ENCODE measurements around the gene ROBO4. TPM values are rescaled to one million over a fixed set of nuclear protein-coding genes. Genes with fewer than 3 reads are reported as not detected.

Gene ROBO4
- total and polyA plus RNA-seq, 10 donors = 6.7 to 246 (median 144) TPM

- Histone ChIP-seq H3K27me3 (replicated peaks in 1 of 7) (peaks cover 11 to 74% (median 48%) of the 10 kb centered on the region in 7 donors), H3K4me3 (no peak overlapping the region), H3K9me3 (no peaks in the 10 kb centered on the region), H3K36me3 (no peaks in the 10 kb centered on the region), H3K4me1 (peaks cover 12 to 43% (median 25%) of the 10 kb centered on the region in 6 donors), H3K27ac (no peak overlapping the region)
- TF ChIP-seq POLR2AphosphoS5 (IDR thresholded peaks at IDR 0.05) = no peak
- TF ChIP-seq CTCF (IDR thresholded peaks at IDR 0.05 in 8 of 11, conservative IDR thresholded peaks at IDR 0.05 in 3 of 11) = peak in 1 of 11 experiments; percentile 36
- intact Hi-C loops (cut with DNase I; ENCODE audit: low total_unique reads) = loop anchor here (2.0 kb wide), 1 partner anchor 169 kb away; no protein-coding TSS in a partner anchor
- 10 to 15% (median 13%) methylated on average over 3 of the region's 3 CpGs for WGBS, 5 donors
- no peak for DNase-seq
These were observed 60.2 kb downstream of the ROBO4 start for GRCh38 chr11:124837491-124837856.

- no peak for DNase-seq
These were observed 61.7 kb downstream of the ROBO4 start for GRCh38 chr11:124835918-124836317.

GRCh38 chr11:124834526-124835180 lies 63.0 kb downstream of the ROBO4 start:
- Histone ChIP-seq H3K27ac (no peak overlapping the region), H3K36me3 (no peaks in the 10 kb centered on the region), H3K4me1 (peaks cover 7 to 27% (median 21%) of the 10 kb centered on the region in 6 donors), H3K4me3 (no peak overlapping the region), H3K27me3 (replicated peaks in 1 of 7) (peaks cover 11 to 45% (median 21%) of the 10 kb centered on the region in 7 donors), H3K9me3 (no peaks in the 10 kb centered on the region)
- 80 to 93% (median 81%) methylated on average over 3 of the region's 3 CpGs for WGBS, 5 donors
- intact Hi-C loops (cut with DNase I; ENCODE audit: low total_unique reads) = no loop called here
- DNase-seq = no peak
- TF ChIP-seq POLR2AphosphoS5 (IDR thresholded peaks at IDR 0.05) = no peak
- TF ChIP-seq CTCF (IDR thresholded peaks at IDR 0.05 in 8 of 11, conservative IDR thresholded peaks at IDR 0.05 in 3 of 11) = no peak

More at GRCh38 chr11:124835918-124836317, 61.7 kb downstream of the ROBO4 start:
- intact Hi-C loops (cut with DNase I; ENCODE audit: low total_unique reads) = loop anchor here (2.0 kb wide), 1 partner anchor 167 kb away; no protein-coding TSS in a partner anchor
- peaks cover 11 to 33% (median 25%) of the 10 kb centered on the region in 6 donors for H3K4me1 ChIP-seq
- H3K27ac ChIP-seq = peak overlapping the region in 1 of 8 donors; percentile 64
- no peak for TF ChIP-seq CTCF (IDR thresholded peaks at IDR 0.05 in 8 of 11, conservative IDR thresholded peaks at IDR 0.05 in 3 of 11)
- TF ChIP-seq POLR2A (IDR thresholded peaks at IDR 0.05) = no peak
- no peak for TF ChIP-seq POLR2AphosphoS5 (IDR thresholded peaks at IDR 0.05)
- no peaks in the 10 kb centered on the region for H3K9me3 ChIP-seq
- H3K4me3 ChIP-seq = peak overlapping the region in 2 of 8 donors; percentile 38 to 62
- 86 to 93% (median 90%) methylated on average over 8 of the region's 8 CpGs for WGBS, 5 donors
- no peaks in the 10 kb centered on the region for H3K36me3 ChIP-seq
- H3K27me3 ChIP-seq (replicated peaks in 1 of 7) = peaks cover 11 to 58% (median 33%) of the 10 kb centered on the region in 7 donors

Other genes with a start within 250 kb of the ROBO4 start
- gene SIAE, start 224.1 kb downstream of the ROBO4 start, total RNA-seq = 10 to 100 TPM in 6 of 7 donors, 1 to 10 TPM in 1; 8.9 to 15.3 (median 14.0) TPM
- 1 to 10 TPM; 4.7 to 6.5 (median 5.9) TPM for gene SIAE, start 224.1 kb downstream of the ROBO4 start, polyA plus RNA-seq
- gene SPA17, start 224.0 kb downstream of the ROBO4 start, total RNA-seq = 1 to 10 TPM in 5 of 7 donors, under 1 TPM in 2; 0.34 to 2.6 (median 1.6) TPM
- gene SPA17, start 224.0 kb downstream of the ROBO4 start, polyA plus RNA-seq = 1 to 10 TPM; 2.6 to 4.8 (median 3.6) TPM
- gene NRGN, start 157.9 kb downstream of the ROBO4 start, total RNA-seq = 10 to 100 TPM; 29.0 to 61.2 (median 46.5) TPM
- 10 to 100 TPM; 12.7 to 24.2 (median 15.9) TPM for gene NRGN, start 157.9 kb downstream of the ROBO4 start, polyA plus RNA-seq
- 1 to 10 TPM in 2 of 7 donors, under 1 TPM in 2, not detected in 3; 0.43 to 1.5 (median 1.0) TPM for gene VSIG2, start 145.6 kb downstream of the ROBO4 start, total RNA-seq
- 1 to 10 TPM in 2 of 3 donors, under 1 TPM in 1; 0.47 to 2.1 (median 2.0) TPM for gene VSIG2, start 145.6 kb downstream of the ROBO4 start, polyA plus RNA-seq
- gene ESAM, start 135.6 kb downstream of the ROBO4 start, total RNA-seq = 10 to 100 TPM; 16.2 to 49.2 (median 29.2) TPM
- 10 to 100 TPM; 14.3 to 30.9 (median 18.0) TPM for gene ESAM, start 135.6 kb downstream of the ROBO4 start, polyA plus RNA-seq
- gene MSANTD2, start 97.5 kb downstream of the ROBO4 start, total RNA-seq = 10 to 100 TPM; 16.5 to 25.8 (median 19.3) TPM
- gene MSANTD2, start 97.5 kb downstream of the ROBO4 start, polyA plus RNA-seq = 10 to 100 TPM in 2 of 3 donors, 1 to 10 TPM in 1; 9.5 to 17.6 (median 13.8) TPM
- 10 to 100 TPM; 13.2 to 35.0 (median 25.0) TPM for gene ROBO3, start 32.4 kb downstream of the ROBO4 start, total RNA-seq
- 10 to 100 TPM; 15.5 to 43.2 (median 25.9) TPM for gene ROBO3, start 32.4 kb downstream of the ROBO4 start, polyA plus RNA-seq
- gene HEPN1, start 21.4 kb upstream of the ROBO4 start, total RNA-seq = under 1 TPM in 1 of 7 donors, not detected in 6; 0.25 TPM
- gene HEPN1, start 21.4 kb upstream of the ROBO4 start, polyA plus RNA-seq = not detected
- 1 to 10 TPM in 1 of 7 donors, not detected in 6; 2.7 TPM for gene HEPACAM, start 38.2 kb upstream of the ROBO4 start, total RNA-seq
- under 1 TPM; 0.04 to 0.38 (median 0.22) TPM for gene HEPACAM, start 38.2 kb upstream of the ROBO4 start, polyA plus RNA-seq
- 1 to 10 TPM; 1.4 to 3.6 (median 2.7) TPM for gene CCDC15, start 56.3 kb upstream of the ROBO4 start, total RNA-seq
- gene CCDC15, start 56.3 kb upstream of the ROBO4 start, polyA plus RNA-seq = under 1 TPM; 0.61 to 0.86 (median 0.70) TPM
- 10 to 100 TPM; 37.1 to 85.7 (median 59.0) TPM for gene SLC37A2, start 165.4 kb upstream of the ROBO4 start, total RNA-seq
- gene SLC37A2, start 165.4 kb upstream of the ROBO4 start, polyA plus RNA-seq = 10 to 100 TPM in 1 of 3 donors, 1 to 10 TPM in 2; 3.5 to 19.2 (median 6.6) TPM
- gene TMEM218, start 213.8 kb upstream of the ROBO4 start, total RNA-seq = 10 to 100 TPM; 12.0 to 23.1 (median 17.9) TPM
- 10 to 100 TPM; 28.0 to 34.7 (median 30.1) TPM for gene TMEM218, start 213.8 kb upstream of the ROBO4 start, polyA plus RNA-seq

Measured in spleen (tissue), 11 donors.